ENCODE measurements around the gene NUMBL. TPM values are rescaled to one million over a fixed set of nuclear protein-coding genes. Genes with fewer than 3 reads are reported as not detected.
A peak's percentile ranks its signal among the peaks of the same experiment; 100 is the strongest.

Gene NUMBL
- total and polyA plus RNA-seq, 7 experiments from 2014 or later: 0.28 to 28.6 (median 9.5) TPM

DNA sequence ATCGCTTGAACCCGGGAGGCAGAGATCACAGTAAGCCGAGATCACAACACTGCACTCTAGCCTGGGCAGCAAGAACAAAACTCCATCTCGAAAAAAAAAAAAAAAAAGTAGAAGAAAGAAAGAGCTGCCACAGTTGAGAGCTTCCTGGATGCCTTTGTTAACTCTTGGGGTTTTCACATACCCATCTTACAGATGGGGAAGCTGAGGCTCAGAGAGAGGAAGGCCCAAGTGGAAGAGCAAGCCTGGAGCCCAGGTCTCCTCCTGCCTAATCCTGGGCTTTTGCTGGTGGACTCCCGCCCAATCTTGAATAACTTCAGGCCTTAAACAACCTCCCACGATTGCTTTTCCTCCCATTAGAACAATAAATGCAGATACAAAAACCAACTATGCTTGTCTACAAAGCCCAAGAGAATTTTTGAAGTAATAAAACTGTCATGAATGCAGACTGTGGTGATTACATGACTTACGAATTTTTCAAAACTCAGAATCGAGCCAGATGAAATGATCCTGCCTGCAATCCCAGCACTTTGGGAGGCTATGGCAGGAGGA, 47.6 kb downstream of the NUMBL start:
- no peak overlapping the region for H3K4me3 Mint-ChIP-seq
- H3K27ac Mint-ChIP-seq: no peak overlapping the region
- POLR2A ChIA-PET: no interaction called here
- Histone ChIP-seq H3K9me3 (ENCODE audit: control insufficient read depth in 2 of 3, low read length in 3 of 3) (no peaks in the 10 kb centered on the region), H3K4me3 (ENCODE audit: low read length) (no peak overlapping the region), H3K4me1 (ENCODE audit: control insufficient read depth in 2 of 2, insufficient read depth in 2 of 2, low read length in 2 of 2) (no peaks in the 10 kb centered on the region), H3K27ac (ENCODE audit: low read depth, low read length) (no peak overlapping the region), H3K27me3 (ENCODE audit: control insufficient read depth in 2 of 2, insufficient read depth in 2 of 2, low read length in 2 of 2) (no peaks in the 10 kb centered on the region), H3K36me3 (ENCODE audit: control insufficient read depth in 2 of 3, insufficient read depth in 3 of 3, low read length in 3 of 3) (no peaks in the 10 kb centered on the region)
- no peaks in the 10 kb centered on the region for H3K9me3 Mint-ChIP-seq
- no peak for DNase-seq
- CTCF ChIA-PET: interaction anchor here (1.0 kb wide), 1 partner anchor 94 kb away, joined by 3 read pairs; no protein-coding TSS in a partner anchor
- peaks cover 8 to 12% (median 8%) of the 10 kb centered on the region in 5 donors for H3K27me3 Mint-ChIP-seq
- peaks cover 0 to 12% (median 6%) of the 10 kb centered on the region in 7 donors for H3K4me1 Mint-ChIP-seq
- H3K36me3 Mint-ChIP-seq: no peaks in the 10 kb centered on the region
- intact Hi-C loops (cut with micrococcal nuclease): no loop called here
- ATAC-seq: no peak

DNA sequence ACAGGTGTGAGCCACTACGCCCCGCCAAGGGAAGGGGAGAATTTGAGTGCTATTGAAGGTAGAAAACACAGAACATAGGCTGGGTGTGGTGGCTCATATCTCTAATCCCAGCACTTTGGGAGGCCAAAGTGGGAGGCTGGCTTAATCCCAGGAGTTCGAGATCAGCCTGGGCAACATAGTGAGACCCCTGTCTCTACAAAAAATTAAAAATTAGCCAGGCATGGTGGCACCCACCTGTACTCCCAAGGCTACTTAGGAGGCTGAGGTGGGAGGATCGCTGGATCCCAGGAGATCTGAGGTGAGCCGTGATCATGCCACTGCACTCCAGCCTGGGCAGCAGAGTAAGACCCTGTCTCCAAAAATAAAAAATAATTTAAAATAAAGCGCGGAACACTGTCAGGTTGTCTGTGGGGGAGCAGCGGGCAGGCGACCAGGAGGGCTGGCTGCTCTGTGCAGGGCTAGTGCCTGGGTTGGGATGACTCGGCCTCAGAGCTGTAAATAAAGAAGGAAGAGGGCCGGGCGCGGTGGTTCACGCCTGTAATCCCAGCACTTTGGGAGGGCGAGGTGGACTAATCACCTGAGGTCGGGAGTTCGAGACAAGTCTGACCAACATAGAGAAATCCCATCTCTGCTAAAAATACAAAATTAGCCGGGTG, 48.3 kb downstream of the NUMBL start:
- H3K27me3 ChIP-seq (ENCODE audit: control insufficient read depth in 2 of 2, insufficient read depth in 2 of 2, low read length in 2 of 2): no peaks in the 10 kb centered on the region
- no peaks in the 10 kb centered on the region for H3K36me3 ChIP-seq (ENCODE audit: control insufficient read depth in 2 of 3, insufficient read depth in 3 of 3, low read length in 3 of 3)
- DNase-seq: no peak
- Mint-ChIP-seq H3K4me1 (peaks cover 0 to 12% (median 6%) of the 10 kb centered on the region in 7 donors), H3K27me3 (peaks cover 8 to 12% (median 8%) of the 10 kb centered on the region in 5 donors), H3K4me3 (no peak overlapping the region), H3K27ac (no peak overlapping the region), H3K9me3 (no peaks in the 10 kb centered on the region), H3K36me3 (no peaks in the 10 kb centered on the region)
- no peak overlapping the region for H3K27ac ChIP-seq (ENCODE audit: low read depth, low read length)
- POLR2A ChIA-PET: no interaction called here
- no peak for ATAC-seq
- H3K4me1 ChIP-seq (ENCODE audit: control insufficient read depth in 2 of 2, insufficient read depth in 2 of 2, low read length in 2 of 2): no peaks in the 10 kb centered on the region
- H3K9me3 ChIP-seq (ENCODE audit: control insufficient read depth in 2 of 3, low read length in 3 of 3): no peaks in the 10 kb centered on the region
- no peak overlapping the region for H3K4me3 ChIP-seq (ENCODE audit: low read length)
- CTCF ChIA-PET: no interaction called here
- intact Hi-C loops (cut with micrococcal nuclease): no loop called here

DNA sequence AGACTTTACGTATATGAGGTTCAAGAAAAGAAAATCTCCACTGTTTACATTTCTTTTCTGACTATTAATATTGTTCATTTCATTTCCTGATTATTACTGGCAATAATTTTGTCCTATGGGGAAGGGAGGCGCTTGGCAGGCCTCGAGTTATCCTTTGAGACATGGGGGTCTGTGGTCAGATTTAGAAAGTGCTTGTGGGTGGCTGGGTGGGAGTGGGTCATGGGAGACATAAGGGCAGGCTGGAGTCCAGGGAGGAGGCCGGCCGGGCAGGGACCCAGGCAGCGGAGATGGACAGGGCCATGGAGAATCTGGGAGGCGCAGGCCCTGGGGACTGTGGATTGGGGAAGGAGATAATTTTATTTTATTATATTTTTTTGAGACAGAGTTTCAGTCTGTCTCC, 49.2 kb downstream of the NUMBL start:
- H3K4me3 Mint-ChIP-seq: peak overlapping the region in 1 of 10 donors; percentile 37
- intact Hi-C loops (cut with micrococcal nuclease): no loop called here
- Histone ChIP-seq H3K27me3 (ENCODE audit: control insufficient read depth in 2 of 2, insufficient read depth in 2 of 2, low read length in 2 of 2) (no peaks in the 10 kb centered on the region), H3K4me3 (ENCODE audit: low read length) (no peak overlapping the region), H3K27ac (ENCODE audit: low read depth, low read length) (no peak overlapping the region), H3K4me1 (ENCODE audit: control insufficient read depth in 2 of 2, insufficient read depth in 2 of 2, low read length in 2 of 2) (no peaks in the 10 kb centered on the region), H3K36me3 (ENCODE audit: control insufficient read depth in 2 of 3, insufficient read depth in 3 of 3, low read length in 3 of 3) (no peaks in the 10 kb centered on the region), H3K9me3 (ENCODE audit: control insufficient read depth in 2 of 3, low read length in 3 of 3) (no peaks in the 10 kb centered on the region)
- ATAC-seq: no peak
- no peaks in the 10 kb centered on the region for H3K9me3 Mint-ChIP-seq
- POLR2A ChIA-PET: no interaction called here
- peak overlapping the region in 2 of 9 donors; percentile 60 to 73 for H3K27ac Mint-ChIP-seq
- CTCF ChIA-PET: no interaction called here
- no peak for DNase-seq
- H3K36me3 Mint-ChIP-seq: no peaks in the 10 kb centered on the region
- H3K4me1 Mint-ChIP-seq: peaks cover 0 to 12% (median 6%) of the 10 kb centered on the region in 7 donors
- peaks cover 3 to 8% (median 7%) of the 10 kb centered on the region in 5 donors for H3K27me3 Mint-ChIP-seq

DNA sequence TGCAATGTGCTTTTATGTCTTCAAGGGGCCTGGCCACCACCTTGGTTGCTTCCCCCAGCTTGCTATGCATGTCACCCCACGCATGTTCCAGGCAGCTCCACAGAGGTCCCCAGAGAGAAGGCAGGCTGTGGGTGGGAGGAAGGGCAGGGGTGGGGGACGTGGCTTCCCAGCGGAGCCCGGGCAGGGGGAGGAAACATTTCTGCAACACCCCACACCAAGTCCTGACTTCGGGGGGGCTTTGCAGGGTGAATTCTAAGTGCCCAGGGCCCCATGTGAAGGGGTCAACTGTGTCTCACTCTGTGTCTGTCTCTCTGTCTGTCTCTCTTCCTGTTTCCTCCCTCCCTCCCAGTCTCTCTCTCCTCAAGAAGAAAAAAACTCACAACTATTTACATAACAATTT, 49.7 kb downstream of the NUMBL start:
- ATAC-seq (no peak), DNase-seq (peak in 2 of 9 donors; percentile 7 to 8)
- Mint-ChIP-seq H3K36me3 (no peaks in the 10 kb centered on the region), H3K4me3 (no peak overlapping the region), H3K9me3 (no peaks in the 10 kb centered on the region), H3K27me3 (peaks cover 0 to 8% (median 2%) of the 10 kb centered on the region in 5 donors), H3K4me1 (peaks cover 0 to 12% (median 6%) of the 10 kb centered on the region in 7 donors), H3K27ac (peak overlapping the region in 3 of 9 donors; percentile 33 to 73 (median 60))
- H3K4me3 ChIP-seq (ENCODE audit: low read length): no peak overlapping the region
- intact Hi-C loops (cut with micrococcal nuclease): no loop called here
- H3K4me1 ChIP-seq (ENCODE audit: control insufficient read depth in 2 of 2, insufficient read depth in 2 of 2, low read length in 2 of 2): no peaks in the 10 kb centered on the region
- H3K36me3 ChIP-seq (ENCODE audit: control insufficient read depth in 2 of 3, insufficient read depth in 3 of 3, low read length in 3 of 3): no peaks in the 10 kb centered on the region
- H3K27me3 ChIP-seq (ENCODE audit: control insufficient read depth in 2 of 2, insufficient read depth in 2 of 2, low read length in 2 of 2): no peaks in the 10 kb centered on the region
- ChIA-PET CTCF (no interaction called here), POLR2A (no interaction called here)
- no peaks in the 10 kb centered on the region for H3K9me3 ChIP-seq (ENCODE audit: control insufficient read depth in 2 of 3, low read length in 3 of 3)
- no peak overlapping the region for H3K27ac ChIP-seq (ENCODE audit: low read depth, low read length)

DNA sequence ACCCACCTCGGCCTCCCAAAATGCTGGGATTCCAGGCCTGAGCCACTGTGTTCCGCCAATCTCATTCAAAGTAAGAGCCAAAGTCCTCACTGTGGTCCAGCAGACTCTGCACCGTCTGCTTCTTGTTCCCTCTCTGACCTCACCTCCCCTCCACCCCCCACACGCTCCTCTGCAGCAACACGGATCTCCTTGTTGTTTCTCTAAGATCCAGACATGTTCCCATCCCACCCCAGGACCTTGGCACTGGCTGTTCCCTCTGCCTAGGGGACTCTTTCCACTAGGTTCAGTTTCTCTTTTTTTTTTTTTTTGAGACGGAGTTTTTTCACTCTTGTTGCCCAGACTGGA, 50.8 kb downstream of the NUMBL start:
- intact Hi-C loops (cut with micrococcal nuclease): no loop called here
- no peaks in the 10 kb centered on the region for H3K4me1 ChIP-seq (ENCODE audit: control insufficient read depth in 2 of 2, insufficient read depth in 2 of 2, low read length in 2 of 2)
- no peak overlapping the region for H3K4me3 Mint-ChIP-seq
- H3K9me3 Mint-ChIP-seq: no peaks in the 10 kb centered on the region
- H3K27me3 Mint-ChIP-seq: peaks cover 0 to 9% (median 5%) of the 10 kb centered on the region in 5 donors
- H3K27me3 ChIP-seq (ENCODE audit: control insufficient read depth in 2 of 2, insufficient read depth in 2 of 2, low read length in 2 of 2): no peaks in the 10 kb centered on the region
- ATAC-seq (no peak), DNase-seq (no peak)
- no peak overlapping the region for H3K27ac ChIP-seq (ENCODE audit: low read depth, low read length)
- H3K4me3 ChIP-seq (ENCODE audit: low read length): no peak overlapping the region
- CTCF ChIA-PET: no interaction called here
- H3K4me1 Mint-ChIP-seq: peaks cover 0 to 13% (median 6%) of the 10 kb centered on the region in 7 donors
- H3K27ac Mint-ChIP-seq: peak overlapping the region in 1 of 9 donors; percentile 73
- POLR2A ChIA-PET: no interaction called here
- H3K36me3 ChIP-seq (ENCODE audit: control insufficient read depth in 2 of 3, insufficient read depth in 3 of 3, low read length in 3 of 3): no peaks in the 10 kb centered on the region
- no peaks in the 10 kb centered on the region for H3K36me3 Mint-ChIP-seq
- H3K9me3 ChIP-seq (ENCODE audit: control insufficient read depth in 2 of 3, low read length in 3 of 3): no peaks in the 10 kb centered on the region

DNA sequence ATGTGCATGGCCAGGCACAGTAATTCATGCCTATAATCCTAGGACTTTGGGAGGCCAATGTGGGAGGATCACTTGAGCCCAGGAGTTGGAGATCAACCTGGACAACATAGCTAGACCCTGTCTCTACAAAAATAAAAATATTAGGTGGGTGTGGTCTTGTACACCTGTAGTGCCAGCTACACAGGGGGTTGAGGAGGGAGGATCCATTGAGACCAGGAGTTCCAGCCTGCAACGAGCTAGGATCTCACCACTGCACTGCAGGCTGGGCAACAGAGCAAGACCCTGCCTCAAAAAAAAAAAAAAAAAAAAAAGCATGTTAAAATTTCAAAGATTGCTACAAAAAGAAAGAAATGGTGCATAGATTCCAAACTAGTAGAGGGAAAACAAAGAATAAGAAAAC, 52.1 kb downstream of the NUMBL start:
- CTCF ChIA-PET: no interaction called here
- H3K9me3 ChIP-seq (ENCODE audit: control insufficient read depth in 2 of 3, low read length in 3 of 3): no peaks in the 10 kb centered on the region
- peaks cover 0 to 18% (median 5%) of the 10 kb centered on the region in 5 donors for H3K27me3 Mint-ChIP-seq

More for the DNA sequence above, 52.1 kb downstream of the NUMBL start:
- peak overlapping the region in 1 of 9 donors; percentile 17 for H3K27ac Mint-ChIP-seq
- H3K4me3 ChIP-seq (ENCODE audit: low read length): no peak overlapping the region
- no peaks in the 10 kb centered on the region for H3K9me3 Mint-ChIP-seq
- peaks cover 4 to 5% of the 10 kb centered on the region in 2 donors for H3K4me1 ChIP-seq (ENCODE audit: control insufficient read depth in 2 of 2, insufficient read depth in 2 of 2, low read length in 2 of 2)
- no peaks in the 10 kb centered on the region for H3K36me3 ChIP-seq (ENCODE audit: control insufficient read depth in 2 of 3, insufficient read depth in 3 of 3, low read length in 3 of 3)
- H3K4me1 Mint-ChIP-seq: peaks cover 0 to 25% (median 14%) of the 10 kb centered on the region in 7 donors
- no peaks in the 10 kb centered on the region for H3K27me3 ChIP-seq (ENCODE audit: control insufficient read depth in 2 of 2, insufficient read depth in 2 of 2, low read length in 2 of 2)
- no peak overlapping the region for H3K27ac ChIP-seq (ENCODE audit: low read depth, low read length)
- DNase-seq (no peak), ATAC-seq (no peak)
- POLR2A ChIA-PET: interaction anchor here (1.3 kb wide), 1 partner anchor 28 kb away, joined by 8 read pairs; no protein-coding TSS in a partner anchor
- intact Hi-C loops (cut with micrococcal nuclease): no loop called here
- H3K36me3 Mint-ChIP-seq: no peaks in the 10 kb centered on the region
- H3K4me3 Mint-ChIP-seq: no peak overlapping the region

All from naive thymus-derived CD4-positive, alpha-beta T cell (primary cell).